HepG2 (cell line): ENCODE data around the gene SLC38A4. TPM values are rescaled to one million over a fixed set of nuclear protein-coding genes. Genes with fewer than 3 reads are reported as not detected.

Experiments
- ARID3A ChIP-seq: IDR thresholded peaks from 2 replicates; pipeline ENCODE4 v1.6.1; 2012; ENCODE audit warnings: low read depth, low read length, improper control_type of control experiment
- GATAD1 ChIP-seq: IDR thresholded peaks from 2 replicates; pipeline ENCODE4 v1.6.1; 2016; ENCODE audit warnings: missing genetic modification reagents, missing compliant biosample characterization
- HMG20B ChIP-seq: conservative IDR thresholded peaks from 2 replicates; pipeline ENCODE4 v1.6.1; 2016; ENCODE audit warnings: missing genetic modification reagents, missing compliant biosample characterization
- KAT7 ChIP-seq: IDR thresholded peaks from 2 replicates; pipeline ENCODE4 v1.6.1; 2018; ENCODE audit warnings: borderline replicate concordance, missing compliant biosample characterization
- KLF11 ChIP-seq: IDR thresholded peaks from 2 replicates; pipeline ENCODE4 v1.6.1; 2016; ENCODE audit warnings: missing compliant biosample characterization
- NFYB ChIP-seq: sonication (generic); formaldehyde crosslinking; IDR thresholded peaks from 2 replicates; pipeline ENCODE4 v1.4.0; 2020; ENCODE audit warnings: missing genetic modification reagents
- ONECUT2 ChIP-seq: sonication (generic); formaldehyde crosslinking; IDR thresholded peaks from 2 replicates; pipeline ENCODE4 v1.4.0; 2020; ENCODE audit warnings: missing genetic modification reagents
- PAXIP1 ChIP-seq: sonication (generic); formaldehyde crosslinking; conservative IDR thresholded peaks from 2 replicates; pipeline ENCODE4 v1.4.0; 2020; ENCODE audit warnings: mild to moderate bottlenecking, missing genetic modification reagents, moderate library complexity
- PLRG1 ChIP-seq: fragments of 450-650 bp; conservative IDR thresholded peaks from 2 replicates; pipeline ENCODE4 v1.6.1; 2016
- POLR2G ChIP-seq: fragments of 200-400 bp; formaldehyde crosslinking; IDR thresholded peaks from 2 replicates; pipeline ENCODE4 v1.6.1; 2018; ENCODE audit warnings: mild to moderate bottlenecking, low read depth, low read length, moderate library complexity
- SALL2 ChIP-seq: sonication (generic); formaldehyde crosslinking; IDR thresholded peaks from 2 replicates; pipeline ENCODE4 v1.8.1; 2023; ENCODE audit warnings: mild to moderate bottlenecking, missing genetic modification reagents, inconsistent platforms
- SNAI1 ChIP-seq: sonication (generic); formaldehyde crosslinking; IDR thresholded peaks from 2 replicates; pipeline ENCODE4 v1.5.0; 2020; ENCODE audit warnings: mild to moderate bottlenecking, missing genetic modification reagents, borderline replicate concordance
- SRY ChIP-seq: sonication (generic); formaldehyde crosslinking; IDR thresholded peaks from 2 replicates; pipeline ENCODE4 v1.8.0; 2022; ENCODE audit warnings: mild to moderate bottlenecking, missing genetic modification reagents
- UBTF ChIP-seq: sonication (generic); formaldehyde crosslinking; IDR thresholded peaks from 2 replicates; pipeline ENCODE4 v1.4.0; 2020; ENCODE audit warnings: mild to moderate bottlenecking, missing genetic modification reagents
- WIZ ChIP-seq: sonication (generic); formaldehyde crosslinking; IDR thresholded peaks from 2 replicates; pipeline ENCODE4 v1.5.1; 2020; ENCODE audit warnings: mild to moderate bottlenecking, missing genetic modification reagents
- ZBTB3 ChIP-seq: sonication (generic); formaldehyde crosslinking; IDR thresholded peaks from 2 replicates; pipeline ENCODE4 v1.4.0; 2020; ENCODE audit warnings: low read depth, mild to moderate bottlenecking, moderate library complexity, missing genetic modification reagents, borderline replicate concordance
- ZNF615 ChIP-seq: sonication (generic); formaldehyde crosslinking; IDR thresholded peaks from 2 replicates; pipeline ENCODE4 v1.5.0; 2020; ENCODE audit warnings: mild to moderate bottlenecking, missing genetic modification reagents, borderline replicate concordance
- ZNF629 ChIP-seq: sonication (generic); formaldehyde crosslinking; conservative IDR thresholded peaks from 2 replicates; pipeline ENCODE4 v1.5.0; 2020; ENCODE audit warnings: missing genetic modification reagents
- ZNF75D ChIP-seq: sonication (generic); formaldehyde crosslinking; IDR thresholded peaks from 2 replicates; pipeline ENCODE4 v1.8.1; 2023; ENCODE audit warnings: missing genetic modification reagents, mild to moderate bottlenecking, borderline replicate concordance
- polyA plus RNA-seq, 8 experiments: library from polyadenylated mRNA; depleted of rRNA in 3 of 8; stranded (reverse) in 7 of 8; unstranded in 1 of 8; fragments of >200 nt; fragmentation: Illumina TruSeq in 4 of 8; extraction: Trizol in 4 of 8; gene quantifications; 2 replicates each; pipeline versions ENCODE4 v1.2.1 to v1.2.3, GENCODE V29; 2011 to 2016; ENCODE audit warnings: low read depth in 4 of 8, missing spikeins in 1 of 8, mixed read lengths in 1 of 8; ENCODE audit not compliant: insufficient read depth in 1 of 8
- total RNA-seq, 5 experiments: library from RNA; depleted of rRNA; stranded (reverse); fragments of >200 nt; fragmentation: Illumina TruSeq; extraction: Trizol; gene quantifications; 2 replicates each; pipeline ENCODE4 v1.2.3, GENCODE V29; 2016; ENCODE audit warnings: low read depth in 1 of 5
- TF ChIP-seq, protein P1 (sequence below): sonication (generic); formaldehyde crosslinking; IDR thresholded peaks from 2 replicates; pipeline ENCODE4 v1.5.0; 2020; ENCODE audit warnings: mild to moderate bottlenecking, missing genetic modification reagents, moderate library complexity

SLC38A4 gene
- total and polyA plus RNA-seq, 2 of the 13 experiments (the other 11 are each of a cell fraction or from before 2014, with no cell fraction given), result 3.5 to 5.2 TPM

GRCh38 chr12:46798056-46798455, 27.7 kb downstream of the SLC38A4 start (continued):
- TF ChIP-seq UBTF (no peak), KLF11 (CRISPR knock-in tag) (no peak), POLR2G (no peak), ZNF629 (no peak), HMG20B (CRISPR knock-in tag) (no peak), ZNF75D (CRISPR knock-in tag) (no peak), ONECUT2 (CRISPR knock-in tag) (0 out of 2 replicates have a peak, but pooled peaks have one; percentile 23), ZBTB3 (no peak), NFYB (CRISPR knock-in tag) (no peak), SRY (no peak), ARID3A (peak; percentile 87), GATAD1 (CRISPR knock-in tag) (no peak), SNAI1 (CRISPR knock-in tag) (no peak), ZNF615 (no peak), PAXIP1 (CRISPR knock-in tag) (peak; percentile 86), KAT7 (no peak), WIZ (CRISPR knock-in tag) (no peak), SALL2 (CRISPR knock-in tag) (no peak), PLRG1 (no peak)
- TF ChIP-seq, protein P1, sequence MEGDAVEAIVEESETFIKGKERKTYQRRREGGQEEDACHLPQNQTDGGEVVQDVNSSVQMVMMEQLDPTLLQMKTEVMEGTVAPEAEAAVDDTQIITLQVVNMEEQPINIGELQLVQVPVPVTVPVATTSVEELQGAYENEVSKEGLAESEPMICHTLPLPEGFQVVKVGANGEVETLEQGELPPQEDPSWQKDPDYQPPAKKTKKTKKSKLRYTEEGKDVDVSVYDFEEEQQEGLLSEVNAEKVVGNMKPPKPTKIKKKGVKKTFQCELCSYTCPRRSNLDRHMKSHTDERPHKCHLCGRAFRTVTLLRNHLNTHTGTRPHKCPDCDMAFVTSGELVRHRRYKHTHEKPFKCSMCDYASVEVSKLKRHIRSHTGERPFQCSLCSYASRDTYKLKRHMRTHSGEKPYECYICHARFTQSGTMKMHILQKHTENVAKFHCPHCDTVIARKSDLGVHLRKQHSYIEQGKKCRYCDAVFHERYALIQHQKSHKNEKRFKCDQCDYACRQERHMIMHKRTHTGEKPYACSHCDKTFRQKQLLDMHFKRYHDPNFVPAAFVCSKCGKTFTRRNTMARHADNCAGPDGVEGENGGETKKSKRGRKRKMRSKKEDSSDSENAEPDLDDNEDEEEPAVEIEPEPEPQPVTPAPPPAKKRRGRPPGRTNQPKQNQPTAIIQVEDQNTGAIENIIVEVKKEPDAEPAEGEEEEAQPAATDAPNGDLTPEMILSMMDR (CRISPR knock-in tag), result no peak
